Sigmoid colon (tissue), 7 donors: ENCODE measurements around the gene CNOT11. TPM values are rescaled to one million over a fixed set of nuclear protein-coding genes. Genes with fewer than 3 reads are reported as not detected.

Experiments
- DNase-seq: peaks from one replicate; pipeline ENCODE4 v3.0.0-alpha.2; 2019
- H3K27ac ChIP-seq, 4 donors: fragments of 200-600 bp; sonication (generic); one replicate each; pipeline ENCODE4 v1.5.1; 2016 to 2019; ENCODE audit warnings: mild to moderate bottlenecking in 1 of 4
- H3K27me3 ChIP-seq, 3 donors: fragments of 200-600 bp; sonication (generic); one replicate each; pipeline ENCODE4 v1.5.1; 2019; ENCODE audit warnings: mild to moderate bottlenecking in 1 of 3
- H3K36me3 ChIP-seq, 4 donors: fragments of 200-600 bp; sonication (generic); one replicate each; pipeline ENCODE4 v1.5.1; 2016 to 2019
- H3K4me1 ChIP-seq, 4 donors: fragments of 200-600 bp; sonication (generic); one replicate each; pipeline ENCODE4 v1.5.1; 2017 to 2019
- H3K4me3 ChIP-seq, 4 donors: fragments of 200-600 bp; sonication (generic); one replicate each; pipeline ENCODE4 v1.5.1; 2017 to 2019; ENCODE audit warnings: mild to moderate bottlenecking in 2 of 4, moderate library complexity in 1 of 4
- H3K9me3 ChIP-seq, 4 donors: fragments of 200-600 bp in 3 of 4; sonication (generic) in 3 of 4; one replicate each; pipeline versions ENCODE4 v1.5.1 to v1.6.1; 2013 to 2019
- EP300 ChIP-seq, 4 donors: sonication (generic); formaldehyde crosslinking; IDR thresholded peaks; one replicate each; pipeline ENCODE4 v1.6.1; 2017; ENCODE audit warnings: antibody characterized with exemption in 4 of 4
- POLR2A ChIP-seq, 2 donors: fragments of 450-650 bp; IDR thresholded peaks; one replicate each; pipeline ENCODE4 v1.6.1; 2016; ENCODE audit warnings: antibody characterized with exemption in 2 of 2, mild to moderate bottlenecking in 2 of 2, moderate library complexity in 2 of 2
- POLR2AphosphoS5 ChIP-seq, 4 donors: sonication (generic); formaldehyde crosslinking; IDR thresholded peaks; one replicate each; pipeline ENCODE4 v1.6.1; 2017; ENCODE audit warnings: antibody characterized with exemption in 4 of 4
- WGBS, 2 donors: extraction: QIAGEN DNeasy Blood & Tissue Kit; methylation state at CpG; one replicate each; pipeline ENCODE4 v1.1.7; 2013; 5-methylcytosine and 5-hydroxymethylcytosine counted together
- intact Hi-C: fragments of 100-400 bp; cut with DNase I; formaldehyde crosslinking; loops from one replicate; pipeline ENCODE4 v1.15.1; 2023
- polyA plus RNA-seq, 3 donors: library from polyadenylated mRNA; stranded (reverse); fragments of 200-250 nt; gene quantifications; one replicate each; pipeline ENCODE4 v1.2.3, GENCODE V29; 2013
- total RNA-seq, 4 donors: library from RNA; depleted of rRNA; stranded (reverse); fragments of >200 nt; gene quantifications; one replicate each; pipeline ENCODE4 v1.1.0, GENCODE V29; 2016
- TF ChIP-seq, protein P1 (sequence below), 4 experiments: fragments of 450-650 bp in 3 of 4; fragments of 200-600 bp in 1 of 4; IDR thresholded peaks; one replicate each; pipeline ENCODE4 v1.5.1; 2016 to 2019; ENCODE audit warnings: antibody characterized with exemption in 4 of 4, mild to moderate bottlenecking in 3 of 4, moderate library complexity in 2 of 4
- donor health status: healthy with polysubstance abuse.
- donor health status: Bipolar disorder and iron deficiency.
- donor health status: healthy.

Gene CNOT11
- total and polyA plus RNA-seq, 7 donors: 21.4 to 33.7 (median 22.8) TPM

DNA sequence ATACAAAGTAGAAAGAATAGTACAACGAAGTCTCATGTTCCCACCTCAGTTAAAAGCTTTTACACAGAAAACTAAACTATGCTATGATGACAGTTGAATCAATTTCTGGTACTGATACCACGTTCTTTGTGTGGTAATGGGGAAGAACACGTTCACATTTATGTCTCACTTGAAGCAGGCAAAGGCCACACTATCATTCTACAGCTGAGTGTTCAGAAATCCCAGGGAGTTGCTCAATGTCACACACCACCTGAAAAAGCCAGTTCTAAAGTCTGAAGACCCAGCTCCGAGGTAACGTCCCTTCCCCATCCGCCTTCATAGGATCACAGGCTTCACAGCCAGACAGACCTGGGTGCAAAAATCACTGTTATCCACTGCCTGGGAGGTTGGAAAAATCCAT, 46.9 kb downstream of the CNOT11 start:
- Histone ChIP-seq H3K36me3 (peaks cover 0 to 11% (median 0%) of the 10 kb centered on the region in 4 donors), H3K4me3 (no peak overlapping the region), H3K4me1 (peaks cover 0 to 51% (median 28%) of the 10 kb centered on the region in 4 donors), H3K9me3 (no peaks in the 10 kb centered on the region), H3K27ac (no peak overlapping the region), H3K27me3 (no peaks in the 10 kb centered on the region)
- intact Hi-C loops: no loop called here
- DNase-seq: no peak
- no peak for TF ChIP-seq POLR2A (IDR thresholded peaks at IDR 0.05)
- TF ChIP-seq POLR2AphosphoS5 (IDR thresholded peaks at IDR 0.05): no peak
- no peak for TF ChIP-seq EP300 (IDR thresholded peaks at IDR 0.05)
- TF ChIP-seq, protein P1, sequence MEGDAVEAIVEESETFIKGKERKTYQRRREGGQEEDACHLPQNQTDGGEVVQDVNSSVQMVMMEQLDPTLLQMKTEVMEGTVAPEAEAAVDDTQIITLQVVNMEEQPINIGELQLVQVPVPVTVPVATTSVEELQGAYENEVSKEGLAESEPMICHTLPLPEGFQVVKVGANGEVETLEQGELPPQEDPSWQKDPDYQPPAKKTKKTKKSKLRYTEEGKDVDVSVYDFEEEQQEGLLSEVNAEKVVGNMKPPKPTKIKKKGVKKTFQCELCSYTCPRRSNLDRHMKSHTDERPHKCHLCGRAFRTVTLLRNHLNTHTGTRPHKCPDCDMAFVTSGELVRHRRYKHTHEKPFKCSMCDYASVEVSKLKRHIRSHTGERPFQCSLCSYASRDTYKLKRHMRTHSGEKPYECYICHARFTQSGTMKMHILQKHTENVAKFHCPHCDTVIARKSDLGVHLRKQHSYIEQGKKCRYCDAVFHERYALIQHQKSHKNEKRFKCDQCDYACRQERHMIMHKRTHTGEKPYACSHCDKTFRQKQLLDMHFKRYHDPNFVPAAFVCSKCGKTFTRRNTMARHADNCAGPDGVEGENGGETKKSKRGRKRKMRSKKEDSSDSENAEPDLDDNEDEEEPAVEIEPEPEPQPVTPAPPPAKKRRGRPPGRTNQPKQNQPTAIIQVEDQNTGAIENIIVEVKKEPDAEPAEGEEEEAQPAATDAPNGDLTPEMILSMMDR (IDR thresholded peaks at IDR 0.05): no peak
- 73 to 76% methylated on average over 6 of the region's 6 CpGs for WGBS, 2 donors

DNA sequence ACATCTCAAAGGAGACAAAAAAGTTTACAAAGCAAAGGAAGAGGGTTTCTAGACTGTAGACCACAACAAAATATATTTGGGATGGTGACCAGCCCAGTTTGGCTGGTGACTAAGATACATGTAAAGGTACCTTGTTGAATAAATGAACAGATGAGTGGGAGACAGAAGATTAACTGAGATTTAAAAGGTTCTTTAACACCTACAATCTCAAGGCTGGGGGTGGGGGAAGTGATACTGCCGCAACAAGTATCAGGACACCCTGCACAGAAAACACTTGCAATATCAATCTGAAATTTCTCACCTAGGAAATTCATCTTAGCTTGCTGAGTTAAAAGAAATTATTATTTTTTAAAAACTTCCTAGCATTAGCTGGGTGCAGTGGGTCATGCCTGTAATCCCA, 47.5 kb downstream of the CNOT11 start:
- peaks cover 0 to 57% (median 32%) of the 10 kb centered on the region in 4 donors for H3K4me1 ChIP-seq
- no peaks in the 10 kb centered on the region for H3K27me3 ChIP-seq
- intact Hi-C loops: no loop called here
- peaks cover 0 to 6% (median 0%) of the 10 kb centered on the region in 4 donors for H3K36me3 ChIP-seq
- H3K4me3 ChIP-seq: no peak overlapping the region
- DNase-seq: no peak
- no peaks in the 10 kb centered on the region for H3K9me3 ChIP-seq
- H3K27ac ChIP-seq: no peak overlapping the region
- WGBS, 2 donors: 83 to 93% methylated on average over 1 of the region's 1 CpG
- no peak for TF ChIP-seq POLR2A (IDR thresholded peaks at IDR 0.05)
- TF ChIP-seq, protein P1 (IDR thresholded peaks at IDR 0.05): no peak
- no peak for TF ChIP-seq POLR2AphosphoS5 (IDR thresholded peaks at IDR 0.05)
- no peak for TF ChIP-seq EP300 (IDR thresholded peaks at IDR 0.05)

DNA sequence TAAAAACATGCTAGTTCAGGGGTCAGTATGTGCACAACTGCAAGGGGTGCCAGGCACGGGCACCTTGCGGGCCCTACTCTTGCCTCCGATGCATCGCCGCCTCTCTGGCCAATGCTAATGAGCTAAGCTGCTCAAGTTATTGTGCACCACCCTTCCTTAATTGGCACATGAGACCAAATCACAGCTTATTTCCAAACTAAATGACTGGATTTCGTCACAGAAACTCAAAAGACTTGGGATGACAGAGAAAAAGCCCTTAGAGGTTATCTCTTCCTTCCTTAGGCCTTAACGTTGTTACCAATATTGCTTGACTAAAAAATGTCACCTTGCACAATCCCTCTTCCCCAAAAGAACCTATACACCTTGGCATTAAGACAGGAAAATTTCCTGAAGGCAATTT, 48.1 kb downstream of the CNOT11 start:
- peaks cover 0 to 6% (median 0%) of the 10 kb centered on the region in 4 donors for H3K36me3 ChIP-seq
- no peaks in the 10 kb centered on the region for H3K27me3 ChIP-seq
- WGBS, 2 donors: 74 to 76% methylated on average over 7 of the region's 7 CpGs
- no peak overlapping the region for H3K27ac ChIP-seq
- intact Hi-C loops: no loop called here
- no peak overlapping the region for H3K4me3 ChIP-seq
- DNase-seq: no peak
- H3K9me3 ChIP-seq: no peaks in the 10 kb centered on the region
- H3K4me1 ChIP-seq: peaks cover 0 to 58% (median 37%) of the 10 kb centered on the region in 4 donors
- TF ChIP-seq EP300 (IDR thresholded peaks at IDR 0.05) (no peak), POLR2AphosphoS5 (IDR thresholded peaks at IDR 0.05) (no peak), POLR2A (IDR thresholded peaks at IDR 0.05) (no peak)
- TF ChIP-seq, protein P1 (IDR thresholded peaks at IDR 0.05): no peak

DNA sequence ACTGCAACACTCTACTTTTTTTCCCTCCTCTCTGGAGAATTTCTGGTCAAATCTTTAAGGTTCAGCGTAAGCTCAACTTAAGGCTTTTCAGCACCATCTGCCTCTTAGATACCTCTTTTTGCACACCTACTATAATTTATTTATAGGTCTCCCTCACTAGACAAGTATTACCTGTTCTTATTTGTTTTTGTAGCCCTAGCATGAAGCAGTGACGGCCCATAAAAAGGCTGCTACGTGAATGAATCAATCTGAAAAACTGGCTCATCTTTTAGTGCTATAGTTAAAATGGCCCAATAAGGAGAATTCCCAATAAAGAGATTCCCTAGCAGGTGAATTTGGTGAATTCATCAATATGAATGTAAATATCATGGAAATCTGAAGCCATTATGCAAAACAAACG, 49.3 kb downstream of the CNOT11 start:
- DNase-seq: no peak
- Histone ChIP-seq H3K9me3 (no peaks in the 10 kb centered on the region), H3K4me1 (peaks cover 0 to 69% (median 44%) of the 10 kb centered on the region in 4 donors), H3K27ac (no peak overlapping the region), H3K27me3 (no peaks in the 10 kb centered on the region), H3K4me3 (no peak overlapping the region), H3K36me3 (peaks cover 0 to 6% (median 0%) of the 10 kb centered on the region in 4 donors)
- TF ChIP-seq POLR2A (IDR thresholded peaks at IDR 0.05) (no peak), POLR2AphosphoS5 (IDR thresholded peaks at IDR 0.05) (no peak), EP300 (IDR thresholded peaks at IDR 0.05) (no peak)
- TF ChIP-seq, protein P1 (IDR thresholded peaks at IDR 0.05): no peak
- 42 to 71% methylated on average over 4 of the region's 4 CpGs for WGBS, 2 donors
- intact Hi-C loops: no loop called here

DNA sequence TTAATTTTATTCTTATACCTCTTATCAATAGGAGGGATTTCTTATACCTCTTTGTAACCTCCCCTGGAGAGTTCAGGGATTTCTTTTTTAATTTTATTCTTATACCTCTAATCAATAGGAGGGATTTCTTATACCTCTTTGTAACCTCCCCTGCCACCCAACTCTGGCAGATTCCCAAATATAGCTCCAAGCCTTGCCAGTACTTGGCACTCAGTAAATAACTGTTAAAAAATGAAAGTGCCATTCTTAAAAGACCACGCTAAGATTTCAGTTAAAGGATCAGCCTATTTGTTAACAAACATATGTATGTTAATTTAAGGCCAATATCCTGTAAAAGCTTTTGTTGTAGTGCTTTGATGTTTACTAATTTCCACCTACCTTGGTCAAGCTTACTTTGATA, 51.0 kb downstream of the CNOT11 start:
- Histone ChIP-seq H3K4me3 (no peak overlapping the region), H3K27ac (no peak overlapping the region), H3K9me3 (no peaks in the 10 kb centered on the region), H3K27me3 (no peaks in the 10 kb centered on the region), H3K4me1 (peaks cover 0 to 64% (median 47%) of the 10 kb centered on the region in 4 donors), H3K36me3 (peaks cover 0 to 6% (median 0%) of the 10 kb centered on the region in 4 donors)
- 48 to 76% methylated on average over 1 of the region's 1 CpG for WGBS, 2 donors
- TF ChIP-seq POLR2A (IDR thresholded peaks at IDR 0.05): no peak
- TF ChIP-seq, protein P1 (IDR thresholded peaks at IDR 0.05): no peak
- no peak for TF ChIP-seq POLR2AphosphoS5 (IDR thresholded peaks at IDR 0.05)
- no peak for TF ChIP-seq EP300 (IDR thresholded peaks at IDR 0.05)
- intact Hi-C loops: no loop called here
- no peak for DNase-seq
